Measurements from ENCODE around the gene ITGA2. TPM values are rescaled to one million over a fixed set of nuclear protein-coding genes. Genes with fewer than 3 reads are reported as not detected.

The ITGA2 gene
- total and polyA plus RNA-seq, 2 donors (not counting 1 experiment from before 2014, with no cell fraction given), result not detected

DNA sequence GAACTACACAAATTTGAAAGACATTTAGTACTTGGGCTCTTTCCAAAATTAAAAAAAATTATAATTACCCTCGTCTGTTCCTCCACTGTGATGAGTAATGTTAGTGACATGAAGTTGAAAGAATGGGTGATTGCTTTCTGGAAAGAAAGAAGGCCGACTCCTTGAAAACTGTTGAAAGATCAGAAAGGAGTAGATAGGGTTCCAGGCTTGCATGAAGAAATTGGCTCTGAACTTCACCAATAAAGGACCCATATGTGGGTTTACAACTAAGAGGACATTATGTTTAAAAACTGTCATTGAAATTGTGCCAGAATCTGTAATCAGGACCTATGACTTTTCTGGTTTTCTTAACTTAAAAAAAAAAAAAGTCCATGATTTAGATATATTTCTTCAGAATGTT is 141.1 kb downstream of the ITGA2 start:
- Mint-ChIP-seq H3K27ac (no peak overlapping the region), H3K4me3 (no peak overlapping the region), H3K4me1 (no peaks in the 10 kb centered on the region), H3K9me3 (ENCODE audit: insufficient read depth) (peaks cover 2% of the 10 kb centered on the region), H3K27me3 (peaks cover 13% of the 10 kb centered on the region)
- DNase-seq (no peak), ATAC-seq (ENCODE audit: low read depth) (no peak)
- CTCF ChIA-PET, result no interaction called here
- TF ChIP-seq, protein P1, sequence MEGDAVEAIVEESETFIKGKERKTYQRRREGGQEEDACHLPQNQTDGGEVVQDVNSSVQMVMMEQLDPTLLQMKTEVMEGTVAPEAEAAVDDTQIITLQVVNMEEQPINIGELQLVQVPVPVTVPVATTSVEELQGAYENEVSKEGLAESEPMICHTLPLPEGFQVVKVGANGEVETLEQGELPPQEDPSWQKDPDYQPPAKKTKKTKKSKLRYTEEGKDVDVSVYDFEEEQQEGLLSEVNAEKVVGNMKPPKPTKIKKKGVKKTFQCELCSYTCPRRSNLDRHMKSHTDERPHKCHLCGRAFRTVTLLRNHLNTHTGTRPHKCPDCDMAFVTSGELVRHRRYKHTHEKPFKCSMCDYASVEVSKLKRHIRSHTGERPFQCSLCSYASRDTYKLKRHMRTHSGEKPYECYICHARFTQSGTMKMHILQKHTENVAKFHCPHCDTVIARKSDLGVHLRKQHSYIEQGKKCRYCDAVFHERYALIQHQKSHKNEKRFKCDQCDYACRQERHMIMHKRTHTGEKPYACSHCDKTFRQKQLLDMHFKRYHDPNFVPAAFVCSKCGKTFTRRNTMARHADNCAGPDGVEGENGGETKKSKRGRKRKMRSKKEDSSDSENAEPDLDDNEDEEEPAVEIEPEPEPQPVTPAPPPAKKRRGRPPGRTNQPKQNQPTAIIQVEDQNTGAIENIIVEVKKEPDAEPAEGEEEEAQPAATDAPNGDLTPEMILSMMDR (IDR thresholded peaks at IDR 0.05), result no peak
- TF ChIP-seq EZH2 (IDR thresholded peaks at IDR 0.05; ENCODE audit: borderline replicate concordance, insufficient read depth, low read depth, low read length, poor library complexity, severe bottlenecking), result no peak
- H3K4me2 ChIP-seq (replicated peaks; ENCODE audit: low read depth, low read length, poor library complexity, severe bottlenecking), result no peak overlapping the region
- H3K79me2 ChIP-seq (ENCODE audit: control insufficient read depth, insufficient read depth, low read length), result no peaks in the 10 kb centered on the region
- H3K4me3 ChIP-seq (ENCODE audit: control extremely low read depth in 1 of 5, extremely low read depth in 1 of 5, insufficient read depth in 1 of 5, low read depth in 2 of 5, low read length in 4 of 5), result no peak overlapping the region
- H3K27me3 ChIP-seq (replicated peaks in 1 of 4; ENCODE audit: control extremely low read depth in 1 of 4, control insufficient read depth in 3 of 4, insufficient read depth in 4 of 4, low read length in 3 of 4), result no peaks in the 10 kb centered on the region
- H3K4me1 ChIP-seq (ENCODE audit: control insufficient read depth in 2 of 2, insufficient read depth in 2 of 2, low read length in 2 of 2), result no peaks in the 10 kb centered on the region
- no peaks in the 10 kb centered on the region for H3K9me3 ChIP-seq (ENCODE audit: control extremely low read depth in 1 of 3, control insufficient read depth in 2 of 3, insufficient read depth in 1 of 3, low read length in 2 of 3)
- POLR2A ChIA-PET, result no interaction called here
- no peaks in the 10 kb centered on the region for H4K20me1 ChIP-seq (ENCODE audit: control insufficient read depth, insufficient read depth, low read length, poor library complexity, severe bottlenecking)
- H3K27ac ChIP-seq (ENCODE audit: low read length in 2 of 2), result no peak overlapping the region
- no peaks in the 10 kb centered on the region for H3K36me3 ChIP-seq (replicated peaks in 1 of 2; ENCODE audit: control extremely low read depth in 1 of 2, control insufficient read depth in 1 of 2, extremely low read depth in 1 of 2, insufficient read depth in 2 of 2, low read length in 1 of 2)
- H3K9ac ChIP-seq (ENCODE audit: low read length), result no peak overlapping the region
- 100% methylated on average over 1 of the region's 2 CpGs for WGBS (ENCODE audit: insufficient coverage)
- intact Hi-C loops (cut with micrococcal nuclease), result no loop called here
- no peak overlapping the region for H2AFZ ChIP-seq (ENCODE audit: insufficient read depth, low read depth, low read length, poor library complexity, severe bottlenecking)

DNA sequence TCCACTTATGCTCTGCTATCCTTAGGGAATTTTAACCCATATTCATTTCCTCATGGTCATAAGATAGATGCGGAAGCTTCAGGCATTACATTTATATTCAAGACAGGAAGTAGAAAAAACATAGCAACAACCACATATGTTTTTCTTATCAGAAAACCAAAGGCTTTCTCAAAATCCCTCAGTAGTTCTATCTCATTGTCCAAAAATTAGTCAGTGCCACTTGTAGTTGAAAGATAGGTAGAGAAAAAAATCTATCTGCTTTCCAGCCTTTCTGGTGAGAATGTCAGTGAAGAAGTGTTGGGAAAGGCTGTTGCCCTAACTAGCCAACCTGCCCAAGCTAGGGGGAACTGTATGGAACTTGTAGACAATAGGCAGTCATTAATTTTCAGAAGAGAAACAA is 143.9 kb downstream of the ITGA2 start:
- no peak overlapping the region for H3K4me2 ChIP-seq (replicated peaks; ENCODE audit: low read depth, low read length, poor library complexity, severe bottlenecking)
- no peaks in the 10 kb centered on the region for H3K27me3 ChIP-seq (replicated peaks in 1 of 4; ENCODE audit: control extremely low read depth in 1 of 4, control insufficient read depth in 3 of 4, insufficient read depth in 4 of 4, low read length in 3 of 4)
- H3K9me3 ChIP-seq (ENCODE audit: control extremely low read depth in 1 of 3, control insufficient read depth in 2 of 3, insufficient read depth in 1 of 3, low read length in 2 of 3), result no peaks in the 10 kb centered on the region
- no peaks in the 10 kb centered on the region for H3K4me1 ChIP-seq (ENCODE audit: control insufficient read depth in 2 of 2, insufficient read depth in 2 of 2, low read length in 2 of 2)
- H3K79me2 ChIP-seq (ENCODE audit: control insufficient read depth, insufficient read depth, low read length), result no peaks in the 10 kb centered on the region
- POLR2A ChIA-PET, result no interaction called here
- no peaks in the 10 kb centered on the region for H3K4me1 Mint-ChIP-seq
- DNase-seq (no peak), ATAC-seq (ENCODE audit: low read depth) (no peak)
- no peak overlapping the region for H2AFZ ChIP-seq (ENCODE audit: insufficient read depth, low read depth, low read length, poor library complexity, severe bottlenecking)
- H3K27ac Mint-ChIP-seq, result no peak overlapping the region
- peaks cover 19% of the 10 kb centered on the region for H3K27me3 Mint-ChIP-seq
- no CpG with 5 or more reads among the region's 1 CpG for WGBS (ENCODE audit: insufficient coverage)
- H3K4me3 Mint-ChIP-seq, result no peak overlapping the region
- CTCF ChIA-PET, result no interaction called here
- intact Hi-C loops (cut with micrococcal nuclease), result no loop called here
- no peaks in the 10 kb centered on the region for H4K20me1 ChIP-seq (ENCODE audit: control insufficient read depth, insufficient read depth, low read length, poor library complexity, severe bottlenecking)
- TF ChIP-seq EZH2 (IDR thresholded peaks at IDR 0.05; ENCODE audit: borderline replicate concordance, insufficient read depth, low read depth, low read length, poor library complexity, severe bottlenecking), result no peak
- no peak overlapping the region for H3K27ac ChIP-seq (ENCODE audit: low read length in 2 of 2)
- no peaks in the 10 kb centered on the region for H3K36me3 ChIP-seq (replicated peaks in 1 of 2; ENCODE audit: control extremely low read depth in 1 of 2, control insufficient read depth in 1 of 2, extremely low read depth in 1 of 2, insufficient read depth in 2 of 2, low read length in 1 of 2)
- peaks cover 2% of the 10 kb centered on the region for H3K9me3 Mint-ChIP-seq (ENCODE audit: insufficient read depth)
- no peak overlapping the region for H3K4me3 ChIP-seq (ENCODE audit: control extremely low read depth in 1 of 5, extremely low read depth in 1 of 5, insufficient read depth in 1 of 5, low read depth in 2 of 5, low read length in 4 of 5)
- no peak overlapping the region for H3K9ac ChIP-seq (ENCODE audit: low read length)

Other genes with a start within 250 kb of the ITGA2 start
- 0.05 and 0.74 TPM in 2 replicates for gene ITGA1, start 201.4 kb upstream of the ITGA2 start, total RNA-seq
- gene ITGA1, start 201.4 kb upstream of the ITGA2 start, polyA plus RNA-seq, result 0.01 TPM in 1 of 2 replicates, not detected in the other
- gene PELO, start 201.4 kb upstream of the ITGA2 start, total RNA-seq, result 5.8 and 6.4 TPM in 2 replicates
- gene PELO, start 201.4 kb upstream of the ITGA2 start, polyA plus RNA-seq, result 1.3 and 2.2 TPM in 2 replicates
- 14.9 and 15.3 TPM in 2 replicates for gene MOCS2, start 120.4 kb downstream of the ITGA2 start, total RNA-seq
- 7.5 and 12.4 TPM in 2 replicates for gene MOCS2, start 120.4 kb downstream of the ITGA2 start, polyA plus RNA-seq

Measured in B cell (primary cell).